ENCODE results near the gene CFAP45. TPM values are rescaled to one million over a fixed set of nuclear protein-coding genes. Genes with fewer than 3 reads are reported as not detected.

Gene CFAP45
- polyA plus RNA-seq, 1 of the 3 experiments (the other 2 are of a cell fraction), result 0.74 TPM

- Histone ChIP-seq H2AFZ (ENCODE audit: low read depth) (no peak overlapping the region), H3K9me3 (no peaks in the 10 kb centered on the region), H3K27ac (ENCODE audit: low read depth in 2 of 2, low read length in 1 of 2) (no peak overlapping the region), H3K9me2 (no peaks in the 10 kb centered on the region), H3K4me2 (no peak overlapping the region), H3K36me3 (replicated peaks in 1 of 2; ENCODE audit: control insufficient read depth in 1 of 2, insufficient read depth in 2 of 2, low read length in 1 of 2) (no peaks in the 10 kb centered on the region), H3F3A (replicated peaks; ENCODE audit: insufficient read depth) (no peaks in the 10 kb centered on the region), H3K4me3 (ENCODE audit: low read depth in 2 of 2, low read length in 1 of 2) (no peak overlapping the region), H3K9ac (no peak overlapping the region), H4K20me1 (ENCODE audit: insufficient read depth) (no peaks in the 10 kb centered on the region), H3K79me2 (ENCODE audit: insufficient read depth) (peaks cover 28% of the 10 kb centered on the region), H3K27me3 (ENCODE audit: insufficient read depth) (no peaks in the 10 kb centered on the region), H3K4me1 (ENCODE audit: control insufficient read depth in 1 of 2, insufficient read depth in 2 of 2, low read depth in 1 of 2, low read length in 1 of 2) (peaks cover 0 to 15% of the 10 kb centered on the region in 2 experiments; a peak in 2 of 4 replicates)
- TF ChIP-seq RFX5 (IDR thresholded peaks at IDR 0.05; ENCODE audit: low read length), result no peak
- WGBS (ENCODE audit: low lambda C conversion rate), result 91% methylated on average over 7 of the region's 18 CpGs
- ChIA-PET POLR2A (no interaction called here), CTCF (interaction anchor here (1.4 to 22.3 kb wide), 3 partner anchors 8 to 77 kb away, joined by 5 to 460 read pairs (median 17); partner anchors contain the start of gene IGSF9)
- no peak for DNase-seq
Observed at GRCh38 chr1:159928491-159929050, 28.6 kb upstream of the CFAP45 start.

GRCh38 chr1:159927849-159928431 is 28.0 kb upstream of the CFAP45 start:
- POLR2A ChIA-PET, result no interaction called here

More at GRCh38 chr1:159927849-159928431, 28.0 kb upstream of the CFAP45 start:
- no peaks in the 10 kb centered on the region for H3K36me3 ChIP-seq (replicated peaks in 1 of 2; ENCODE audit: control insufficient read depth in 1 of 2, insufficient read depth in 2 of 2, low read length in 1 of 2)
- H3K4me3 ChIP-seq (ENCODE audit: low read depth in 2 of 2, low read length in 1 of 2), result no peak overlapping the region
- H3K27ac ChIP-seq (ENCODE audit: low read depth in 2 of 2, low read length in 1 of 2), result no peak overlapping the region
- H2AFZ ChIP-seq (ENCODE audit: low read depth), result no peak overlapping the region
- H3K79me2 ChIP-seq (ENCODE audit: insufficient read depth), result peaks cover 34% of the 10 kb centered on the region
- WGBS (ENCODE audit: low lambda C conversion rate), result 76% methylated on average over 11 of the region's 13 CpGs
- no peak overlapping the region for H3K9ac ChIP-seq
- CTCF ChIA-PET, result interaction anchor here (2.5 to 22.3 kb wide), 2 partner anchors 8 to 78 kb away, joined by 17 to 460 read pairs; no protein-coding TSS in a partner anchor
- no peak for DNase-seq
- peaks cover 6% of the 10 kb centered on the region for H4K20me1 ChIP-seq (ENCODE audit: insufficient read depth)
- H3K9me3 ChIP-seq, result no peaks in the 10 kb centered on the region
- no peaks in the 10 kb centered on the region for H3K9me2 ChIP-seq
- TF ChIP-seq SMC3 (IDR thresholded peaks at IDR 0.05; ENCODE audit: low read depth, low read length), result no peak
- TF ChIP-seq RXRA (IDR thresholded peaks at IDR 0.05; ENCODE audit: borderline replicate concordance, low read depth), result no peak
- TF ChIP-seq TAF1 (IDR thresholded peaks at IDR 0.05; ENCODE audit: borderline replicate concordance, low read depth, low read length), result no peak
- no peak for TF ChIP-seq GABPA (IDR thresholded peaks at IDR 0.05; ENCODE audit: low read depth)
- TF ChIP-seq JUND (IDR thresholded peaks at IDR 0.05), result no peak
- TF ChIP-seq YY1 (IDR thresholded peaks at IDR 0.05; ENCODE audit: low read depth), result no peak
- no peak for TF ChIP-seq CHD2 (IDR thresholded peaks at IDR 0.05; ENCODE audit: low read length, partially characterized antibody)
- no peak for TF ChIP-seq IRF3 (IDR thresholded peaks at IDR 0.05; ENCODE audit: low read depth, low read length)
- no peak for TF ChIP-seq ZBTB33 (IDR thresholded peaks at IDR 0.05; ENCODE audit: borderline replicate concordance, low read depth)
- no peak for TF ChIP-seq EP300 (IDR thresholded peaks at IDR 0.05; ENCODE audit: borderline replicate concordance in 1 of 2, low read depth in 1 of 2, low read length in 1 of 2)
- no peak for TF ChIP-seq USF2 (IDR thresholded peaks at IDR 0.05; ENCODE audit: borderline replicate concordance, low read depth, low read length)
- no peak for TF ChIP-seq TCF12 (IDR thresholded peaks at IDR 0.05)
- TF ChIP-seq FOXJ3 (CRISPR knock-in tag; IDR thresholded peaks at IDR 0.05), result no peak
- TF ChIP-seq NRF1 (IDR thresholded peaks at IDR 0.05; ENCODE audit: low read depth, low read length), result no peak
- TF ChIP-seq POLR2AphosphoS5 (IDR thresholded peaks at IDR 0.05; ENCODE audit: low read depth, low read length), result no peak
- no peak for TF ChIP-seq MXI1 (IDR thresholded peaks at IDR 0.05; ENCODE audit: low read depth, low read length)
- TF ChIP-seq TEAD4 (IDR thresholded peaks at IDR 0.05; ENCODE audit: borderline replicate concordance, insufficient read depth), result no peak
- no peak for TF ChIP-seq MAX (IDR thresholded peaks at IDR 0.05; ENCODE audit: low read depth)
- no peaks in the 10 kb centered on the region for H3F3A ChIP-seq (replicated peaks; ENCODE audit: insufficient read depth)
- no peaks in the 10 kb centered on the region for H3K27me3 ChIP-seq (ENCODE audit: insufficient read depth)
- H3K4me2 ChIP-seq, result no peak overlapping the region
- H3K4me1 ChIP-seq (ENCODE audit: control insufficient read depth in 1 of 2, insufficient read depth in 2 of 2, low read depth in 1 of 2, low read length in 1 of 2), result peaks cover 2 to 21% of the 10 kb centered on the region in 2 experiments; a peak in 2 of 4 replicates

Measured in SK-N-SH (cell line).